WTC11 (cell line): ENCODE results near the gene ZNF710. TPM values are rescaled to one million over a fixed set of nuclear protein-coding genes. Genes with fewer than 3 reads are reported as not detected.

Source experiments
- ATAC-seq: fragments of 200-7000 bp; cut with Tn5 transposase; 2 replicates; pipeline ENCODE4 v1.10.0; 2021; ENCODE audit warnings: mild to moderate bottlenecking, moderate library complexity
- CTCF ChIA-PET: fragments of 300-600 bp; sonication (Branson Sonifier 250); formaldehyde crosslinking; loops from one replicate; lab custom pipeline; 2021; ENCODE audit warnings: antibody characterized with exemption; lab: Charles Lee
- POLR2A ChIA-PET: fragments of 350-600 bp; sonication (Branson Sonifier 250); formaldehyde crosslinking; loops from one replicate; lab custom pipeline; 2021; ENCODE audit warnings: antibody characterized with exemption; lab: Charles Lee
- DNase-seq: peaks from one replicate; pipeline ENCODE4 v3.0.0; 2021; ENCODE audit warnings: low spot score
- H3K27ac Mint-ChIP-seq: 2 replicates; pipeline ENCODE4 v1.8.0; 2021; ENCODE audit warnings: mixed read lengths
- H3K27me3 Mint-ChIP-seq: 2 replicates; pipeline ENCODE4 v1.8.0; 2021; ENCODE audit warnings: low read depth, mild to moderate bottlenecking, moderate library complexity, mixed read lengths
- H3K36me3 Mint-ChIP-seq: 2 replicates; pipeline ENCODE4 v1.8.0; 2021; ENCODE audit warnings: mixed read lengths
- H3K4me1 Mint-ChIP-seq: 2 replicates; pipeline ENCODE4 v1.8.0; 2022; ENCODE audit warnings: mixed read lengths
- H3K4me3 Mint-ChIP-seq: 2 replicates; pipeline ENCODE4 v1.8.0; 2021; ENCODE audit warnings: mild to moderate bottlenecking, moderate library complexity, mixed read lengths
- H3K9me3 Mint-ChIP-seq: 2 replicates; pipeline ENCODE4 v1.8.0; 2021; ENCODE audit warnings: mixed read lengths
- ATF3 ChIP-seq: sonication (generic); formaldehyde crosslinking; conservative IDR thresholded peaks from 2 replicates; pipeline ENCODE4 v1.8.1; 2022; ENCODE audit warnings: mild to moderate bottlenecking, missing genetic modification reagents
- ELF4 ChIP-seq: sonication (generic); formaldehyde crosslinking; IDR thresholded peaks from 2 replicates; pipeline ENCODE4 v1.8.1; 2022; ENCODE audit warnings: low read depth, mild to moderate bottlenecking, moderate library complexity, missing genetic modification reagents
- EMX1 ChIP-seq: fragments of 250-450 bp; sonication (Bioruptor Pico); IDR thresholded peaks from 2 replicates; pipeline ENCODE4 v1.8.0; 2021; ENCODE audit warnings: mild to moderate bottlenecking
- ERG ChIP-seq: fragments of 250-450 bp; sonication (Bioruptor Pico); IDR thresholded peaks from 2 replicates; pipeline ENCODE4 v1.8.0; 2021; ENCODE audit warnings: mild to moderate bottlenecking
- FOXJ3 ChIP-seq: sonication (generic); formaldehyde crosslinking; IDR thresholded peaks from 2 replicates; pipeline ENCODE4 v1.9.0; 2021; ENCODE audit warnings: missing genetic modification reagents, mild to moderate bottlenecking, borderline replicate concordance
- FOXP4 ChIP-seq: sonication (generic); formaldehyde crosslinking; IDR thresholded peaks from 2 replicates; pipeline ENCODE4 v1.8.0; 2022; ENCODE audit warnings: mild to moderate bottlenecking, missing genetic modification reagents
- GTF2I ChIP-seq: fragments of 250-450 bp; sonication (Bioruptor Pico); conservative IDR thresholded peaks from 2 replicates; pipeline ENCODE4 v1.4.0; 2021; ENCODE audit warnings: mild to moderate bottlenecking
- JUN ChIP-seq: sonication (generic); formaldehyde crosslinking; IDR thresholded peaks from 2 replicates; pipeline ENCODE4 v1.8.0; 2023; ENCODE audit warnings: mild to moderate bottlenecking, missing genetic modification reagents
- MAX ChIP-seq: sonication (generic); formaldehyde crosslinking; IDR thresholded peaks from 2 replicates; pipeline ENCODE4 v1.8.0; 2022; ENCODE audit warnings: mild to moderate bottlenecking, missing genetic modification reagents
- NR1H2 ChIP-seq: sonication (generic); formaldehyde crosslinking; IDR thresholded peaks from 2 replicates; pipeline ENCODE4 v1.9.0; 2021; ENCODE audit warnings: mild to moderate bottlenecking, moderate library complexity, missing genetic modification reagents
- PREB ChIP-seq: sonication (generic); formaldehyde crosslinking; IDR thresholded peaks from 2 replicates; pipeline ENCODE4 v1.8.1; 2022; ENCODE audit warnings: mild to moderate bottlenecking, missing genetic modification reagents, moderate library complexity, borderline replicate concordance
- PRRX2 ChIP-seq: fragments of 250-450 bp; sonication (Bioruptor Pico); IDR thresholded peaks from 2 replicates; pipeline ENCODE4 v1.8.0; 2021; ENCODE audit warnings: mild to moderate bottlenecking
- TCF7 ChIP-seq: sonication (generic); formaldehyde crosslinking; IDR thresholded peaks from 2 replicates; pipeline ENCODE4 v1.8.0; 2022; ENCODE audit warnings: mild to moderate bottlenecking, low read depth, missing genetic modification reagents, moderate library complexity
- USF1 ChIP-seq: sonication (generic); formaldehyde crosslinking; IDR thresholded peaks from 2 replicates; pipeline ENCODE4 v1.8.0; 2022; ENCODE audit warnings: mild to moderate bottlenecking, missing genetic modification reagents
- ZNF138 ChIP-seq: sonication (generic); formaldehyde crosslinking; conservative IDR thresholded peaks from 2 replicates; pipeline ENCODE4 v1.8.1; 2022; ENCODE audit warnings: mild to moderate bottlenecking, moderate library complexity, missing genetic modification reagents
- ZSCAN18 ChIP-seq: fragments of 250-450 bp; sonication (Bioruptor Pico); IDR thresholded peaks from 2 replicates; pipeline ENCODE4 v2.1.2; 2022; ENCODE audit warnings: mild to moderate bottlenecking, moderate library complexity
- total RNA-seq: library from RNA; stranded (reverse); gene quantifications from 3 replicates; pipeline ENCODE4 v1.2.3, GENCODE V29; 2021

The ZNF710 gene
- total RNA-seq, 1 experiment from 2014 or later = 25.9 TPM

- Mint-ChIP-seq H3K4me1 (peaks cover 59% of the 10 kb centered on the region), H3K9me3 (no peaks in the 10 kb centered on the region), H3K27ac (peak overlapping the region; percentile 23; the same call in 1 of the 2 replicates), H3K4me3 (no peak overlapping the region)
- ChIA-PET CTCF (interaction anchor here (1.3 kb wide), 1 partner anchor 152 kb away, joined by 3 read pairs; no protein-coding TSS in a partner anchor), POLR2A (no interaction called here)
- no peak for DNase-seq
- ATAC-seq = no peak
- TF ChIP-seq FOXJ3 (CRISPR knock-in tag) (no peak), ATF3 (CRISPR knock-in tag) (no peak), ERG (CRISPR knock-in tag) (no peak), MAX (CRISPR knock-in tag) (no peak)
- TF ChIP-seq, all 79 proteins: peak for 0
- no peaks in the 10 kb centered on the region for H3K36me3 Mint-ChIP-seq
- no peaks in the 10 kb centered on the region for H3K27me3 Mint-ChIP-seq
Observed at GRCh38 chr15:90039996-90040395, 38.9 kb downstream of the ZNF710 start.

GRCh38 chr15:90040618-90041017 lies 39.5 kb downstream of the ZNF710 start:
- CTCF ChIA-PET = no interaction called here
- H3K36me3 Mint-ChIP-seq = no peaks in the 10 kb centered on the region

More at GRCh38 chr15:90040618-90041017, 39.5 kb downstream of the ZNF710 start:
- Mint-ChIP-seq H3K27me3 (no peaks in the 10 kb centered on the region), H3K27ac (0 out of 2 replicates have a peak overlapping the region, but pooled peaks have one; percentile 65), H3K9me3 (no peaks in the 10 kb centered on the region)
- POLR2A ChIA-PET = no interaction called here
- TF ChIP-seq FOXP4 (CRISPR knock-in tag) = no peak
- no peak for TF ChIP-seq JUN (CRISPR knock-in tag)
- TF ChIP-seq PREB = no peak
- no peak for TF ChIP-seq ZNF138 (CRISPR knock-in tag)
- TF ChIP-seq GTF2I (CRISPR knock-in tag) = no peak
- TF ChIP-seq TCF7 (CRISPR knock-in tag) = no peak
- no peak for TF ChIP-seq ZSCAN18 (CRISPR knock-in tag)
- no peak for TF ChIP-seq PRRX2 (CRISPR knock-in tag)
- TF ChIP-seq ATF3 (CRISPR knock-in tag) = no peak
- no peak for TF ChIP-seq USF1
- no peak for TF ChIP-seq NR1H2 (CRISPR knock-in tag)
- TF ChIP-seq EMX1 (CRISPR knock-in tag) = no peak
- no peak for TF ChIP-seq ELF4 (CRISPR knock-in tag)
- TF ChIP-seq, all 79 proteins: peak for 0
- Mint-ChIP-seq H3K4me1 (peaks cover 53% of the 10 kb centered on the region), H3K4me3 (no peak overlapping the region)
- ATAC-seq = no peak
- no peak for DNase-seq
